ENCODE measurements around the gene SAMD5.

SAMD5 gene

DNA sequence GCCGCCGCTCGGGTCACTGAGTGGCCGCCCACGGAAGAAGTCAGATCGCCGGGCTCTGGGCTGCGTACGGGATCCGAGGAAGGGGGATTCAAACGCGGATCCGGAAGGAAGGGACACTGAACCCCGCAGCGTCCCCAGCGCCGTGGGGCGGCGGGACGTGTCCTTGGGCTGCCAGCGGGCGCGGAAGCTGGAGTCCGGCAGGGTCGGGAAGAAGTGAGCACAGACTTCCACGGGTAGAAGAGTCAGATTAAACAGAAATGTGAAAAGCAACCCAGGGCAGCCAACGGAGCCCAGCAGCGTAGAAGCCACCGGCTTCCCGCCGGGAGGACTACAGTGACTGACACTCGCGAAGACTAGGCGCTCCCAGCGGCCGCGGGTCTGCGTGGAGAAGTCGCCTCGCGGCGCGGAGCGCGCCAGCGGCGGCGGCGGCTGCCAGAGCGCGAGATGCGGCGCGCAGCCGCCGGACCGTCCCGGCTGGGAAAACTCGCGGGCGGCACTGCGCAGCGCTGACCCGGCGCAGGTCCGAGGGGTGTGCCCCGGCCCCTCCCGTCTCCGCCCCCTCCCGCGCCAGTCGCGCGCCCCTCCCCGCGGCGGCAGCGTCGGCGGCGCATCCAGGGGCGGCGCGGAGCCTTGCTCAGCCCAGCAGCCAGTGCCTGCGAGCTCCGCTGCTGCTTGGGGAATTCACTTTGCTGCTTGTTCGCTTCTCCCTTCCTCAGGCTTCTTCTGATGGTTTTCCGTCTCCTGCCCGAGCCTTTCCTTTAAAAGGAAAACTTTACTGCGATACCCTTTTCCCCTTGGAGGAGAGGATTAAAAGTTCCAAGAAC is at the start of gene SAMD5:
SAMD5 (plus strand) TSS at position 649 of the 824 bp plus-strand sequence. CDS start 239 bp downstream, outside the sequence.
- DNase-seq (ENCODE audit: low spot score) = peak; percentile 78

GRCh38 chr6:147459780-147460179 is 48.7 kb upstream of the SAMD5 start:
- DNase-seq (ENCODE audit: low spot score) = no peak

DNA sequence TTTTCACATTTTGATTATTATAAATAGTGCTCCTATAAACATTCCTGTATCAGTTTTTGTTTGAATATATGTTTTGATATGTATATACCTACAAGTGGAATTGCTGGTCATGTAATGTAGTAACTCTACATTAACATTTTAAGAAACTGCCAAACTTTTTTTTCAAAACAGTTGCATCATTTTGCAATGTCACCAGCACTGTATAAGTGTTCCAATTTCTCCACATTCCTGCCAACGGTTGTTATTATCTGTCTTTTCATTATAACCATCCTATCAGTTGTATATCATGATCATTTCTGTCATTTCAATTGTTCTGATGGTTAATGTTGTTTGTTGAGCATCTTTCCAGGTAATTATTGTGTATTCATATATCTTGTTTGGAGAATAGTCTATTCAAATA is 44.8 kb upstream of the SAMD5 start:
- no peak for DNase-seq (ENCODE audit: low spot score)

DNA sequence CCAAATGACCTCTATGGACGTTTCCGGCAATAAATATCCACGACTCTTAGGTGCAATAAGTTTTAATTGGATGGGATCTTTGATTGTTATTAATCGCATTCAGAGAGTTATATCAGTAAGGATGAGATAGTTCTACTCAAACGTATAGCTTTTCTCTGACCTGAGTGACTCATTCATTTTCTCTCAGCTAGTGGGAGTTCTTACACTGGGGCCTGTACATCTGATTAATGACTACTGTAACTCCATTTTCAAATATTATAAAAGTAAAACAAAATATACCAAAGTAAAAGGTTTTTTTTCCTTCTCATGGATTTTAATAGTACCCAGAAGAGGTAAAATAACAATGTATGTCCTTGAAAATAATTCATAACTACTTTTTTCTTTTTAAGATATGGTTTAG is 41.1 kb upstream of the SAMD5 start:
- DNase-seq (ENCODE audit: low spot score) = no peak

- DNase-seq (ENCODE audit: low spot score) = no peak
Measured at GRCh38 chr6:147467886-147468285, 40.6 kb upstream of the SAMD5 start.

- DNase-seq (ENCODE audit: low spot score) = no peak
Measured at GRCh38 chr6:147468634-147469033, 39.9 kb upstream of the SAMD5 start.

- DNase-seq (ENCODE audit: low spot score) = no peak
Measured at GRCh38 chr6:147479857-147480256, 28.6 kb upstream of the SAMD5 start.

- DNase-seq (ENCODE audit: low spot score) = no peak
Measured at GRCh38 chr6:147486683-147487082, 21.8 kb upstream of the SAMD5 start.

DNA sequence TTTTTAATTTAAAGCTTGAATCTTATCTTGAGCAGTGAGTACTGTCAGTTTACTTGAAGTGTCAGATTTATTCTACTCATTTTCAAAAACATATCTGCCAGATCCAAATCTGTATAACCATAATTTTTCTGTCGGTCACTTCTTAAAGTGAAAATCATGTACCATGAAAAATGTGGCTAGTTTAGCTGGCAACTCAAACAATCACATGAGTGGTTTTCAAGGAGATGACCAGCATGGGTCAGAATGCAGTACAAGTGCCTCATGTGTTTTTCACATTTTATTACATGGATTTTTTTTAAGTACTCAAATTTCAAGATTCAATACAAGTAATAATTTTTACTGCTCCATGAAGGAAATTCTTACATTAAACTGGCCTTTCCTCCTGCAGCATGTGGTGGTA is 11.0 kb upstream of the SAMD5 start:
- DNase-seq (ENCODE audit: low spot score) = no peak

- no peak for DNase-seq (ENCODE audit: low spot score)
Measured at GRCh38 chr6:147503587-147503986, 4.9 kb upstream of the SAMD5 start.

- no peak for DNase-seq (ENCODE audit: low spot score)
Measured at GRCh38 chr6:147504848-147505247, 3.6 kb upstream of the SAMD5 start.

DNA sequence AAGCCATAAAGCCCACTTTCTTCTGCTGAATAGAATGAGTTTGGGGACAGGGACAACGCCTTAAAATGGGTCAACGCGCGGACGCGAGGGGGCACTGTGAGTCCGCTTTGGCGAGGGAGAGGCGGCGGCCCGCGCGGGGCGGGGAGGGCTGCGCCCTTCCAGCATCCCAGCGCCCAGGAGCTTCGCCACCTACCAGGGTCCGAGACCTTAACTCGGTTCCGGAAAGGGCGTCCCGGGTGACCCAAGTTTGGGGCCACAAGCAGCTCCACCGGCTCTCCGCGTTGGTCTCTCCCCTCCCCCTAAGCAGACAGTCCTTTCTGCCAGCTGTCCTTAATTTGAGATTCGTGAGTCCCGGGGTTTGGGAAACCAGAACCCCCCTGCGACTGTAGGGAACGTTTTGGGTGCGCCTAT is 1.8 kb upstream of the SAMD5 start:
- DNase-seq (ENCODE audit: low spot score) = peak; percentile 83

DNA sequence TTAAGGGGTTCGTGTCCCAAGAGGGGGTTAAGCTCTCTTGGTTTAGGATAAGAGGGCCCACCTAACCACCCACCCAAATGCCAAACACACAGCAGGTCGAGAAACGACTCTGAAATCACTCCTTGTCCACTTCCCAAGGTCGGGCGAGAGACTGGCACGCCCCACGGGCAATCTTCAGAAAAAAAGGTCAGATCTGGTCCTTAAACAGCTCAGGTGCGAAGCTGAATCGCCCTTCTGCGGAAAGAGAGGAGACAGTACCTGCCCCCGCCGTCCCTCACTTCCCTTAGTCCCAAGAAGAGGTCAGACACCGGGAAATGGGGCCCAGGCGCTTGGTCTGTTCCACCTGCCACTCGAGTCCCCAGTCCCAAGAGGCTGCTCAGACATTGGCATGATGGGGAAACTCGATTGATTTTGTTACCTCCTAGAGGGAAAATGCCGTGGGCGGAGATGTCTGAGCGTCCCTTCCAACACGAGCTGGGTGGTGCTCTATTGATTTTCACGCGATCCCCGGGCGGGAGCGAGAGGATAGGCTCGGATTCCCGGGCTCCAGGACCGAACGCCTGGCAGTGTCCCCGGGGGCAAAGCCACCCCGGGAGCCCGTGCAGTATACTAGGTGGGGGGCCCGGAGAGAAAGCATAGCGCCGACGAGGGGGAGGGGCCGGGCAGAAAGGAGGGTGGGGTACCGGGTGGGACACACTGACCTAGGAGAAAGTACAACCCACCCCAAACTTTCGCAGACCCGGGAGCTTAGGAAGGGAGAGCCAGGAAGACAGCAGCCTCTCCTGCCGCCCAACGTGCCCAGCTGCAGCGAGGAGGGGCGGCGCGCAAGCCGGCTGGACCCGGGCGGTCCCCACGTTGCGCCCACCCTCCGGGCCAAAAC is 1.1 kb upstream of the SAMD5 start:
- DNase-seq (ENCODE audit: low spot score) = peak; percentile 63

GRCh38 chr6:147508866-147509608 is 547 bp downstream of the SAMD5 start:
- DNase-seq (ENCODE audit: low spot score) = peak; percentile 59

DNA sequence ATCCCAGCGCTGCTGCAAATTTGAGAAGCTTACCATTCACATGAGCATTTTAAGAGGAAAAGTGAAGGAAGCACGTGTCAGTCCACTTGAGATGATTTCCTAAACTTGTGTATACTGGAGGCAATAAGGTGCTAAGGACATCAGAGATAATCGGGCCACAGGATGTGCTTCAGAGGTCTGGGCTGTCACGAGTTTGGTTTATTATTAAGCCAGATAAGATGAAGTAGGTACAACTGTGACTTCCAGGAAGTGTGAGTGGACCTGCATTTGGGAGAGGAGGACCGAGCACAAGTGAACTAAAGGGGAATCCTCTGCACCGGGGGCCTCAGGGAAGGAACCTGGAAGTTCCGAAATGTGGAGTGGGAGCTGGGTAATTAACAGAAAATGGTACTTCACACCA is 1.4 kb downstream of the SAMD5 start:
- no peak for DNase-seq (ENCODE audit: low spot score)

- no peak for DNase-seq (ENCODE audit: low spot score)
Measured at GRCh38 chr6:147510929-147511590, 2.6 kb downstream of the SAMD5 start.

- DNase-seq (ENCODE audit: low spot score) = no peak
Measured at GRCh38 chr6:147514831-147515230, 6.3 kb downstream of the SAMD5 start.

DNA sequence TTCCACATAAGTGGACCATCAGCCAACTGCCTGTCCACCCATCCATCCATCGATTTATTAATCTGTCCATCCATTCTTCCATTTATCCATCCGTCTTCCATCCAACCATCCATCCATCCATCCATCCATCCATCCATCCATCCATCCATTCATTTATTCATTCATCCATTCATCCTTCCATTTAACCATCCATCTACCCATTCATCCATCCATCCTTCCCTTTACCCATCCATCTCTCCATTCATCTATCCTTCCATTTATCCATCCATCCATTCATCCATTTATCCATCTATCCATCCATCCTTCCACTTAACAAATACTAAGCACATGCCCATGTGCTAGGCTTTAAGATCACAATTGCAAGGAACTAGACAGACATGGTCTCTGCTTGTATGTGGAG is 6.8 kb downstream of the SAMD5 start:
- no peak for DNase-seq (ENCODE audit: low spot score)

GRCh38 chr6:147522597-147522996 is 14.1 kb downstream of the SAMD5 start:
- DNase-seq (ENCODE audit: low spot score) = no peak

GRCh38 chr6:147525519-147526209 is 17.2 kb downstream of the SAMD5 start:
- no peak for DNase-seq (ENCODE audit: low spot score)

GRCh38 chr6:147527197-147527596 is 18.7 kb downstream of the SAMD5 start:
- no peak for DNase-seq (ENCODE audit: low spot score)

Measured in ecto neural progenitor cell (in vitro differentiated cells).